ENCODE data around the gene PLD4. TPM values are rescaled to one million over a fixed set of nuclear protein-coding genes. Genes with fewer than 3 reads are reported as not detected.

Gene PLD4
- total RNA-seq, 1 experiment from 2014 or later, result 0.07 TPM

DNA sequence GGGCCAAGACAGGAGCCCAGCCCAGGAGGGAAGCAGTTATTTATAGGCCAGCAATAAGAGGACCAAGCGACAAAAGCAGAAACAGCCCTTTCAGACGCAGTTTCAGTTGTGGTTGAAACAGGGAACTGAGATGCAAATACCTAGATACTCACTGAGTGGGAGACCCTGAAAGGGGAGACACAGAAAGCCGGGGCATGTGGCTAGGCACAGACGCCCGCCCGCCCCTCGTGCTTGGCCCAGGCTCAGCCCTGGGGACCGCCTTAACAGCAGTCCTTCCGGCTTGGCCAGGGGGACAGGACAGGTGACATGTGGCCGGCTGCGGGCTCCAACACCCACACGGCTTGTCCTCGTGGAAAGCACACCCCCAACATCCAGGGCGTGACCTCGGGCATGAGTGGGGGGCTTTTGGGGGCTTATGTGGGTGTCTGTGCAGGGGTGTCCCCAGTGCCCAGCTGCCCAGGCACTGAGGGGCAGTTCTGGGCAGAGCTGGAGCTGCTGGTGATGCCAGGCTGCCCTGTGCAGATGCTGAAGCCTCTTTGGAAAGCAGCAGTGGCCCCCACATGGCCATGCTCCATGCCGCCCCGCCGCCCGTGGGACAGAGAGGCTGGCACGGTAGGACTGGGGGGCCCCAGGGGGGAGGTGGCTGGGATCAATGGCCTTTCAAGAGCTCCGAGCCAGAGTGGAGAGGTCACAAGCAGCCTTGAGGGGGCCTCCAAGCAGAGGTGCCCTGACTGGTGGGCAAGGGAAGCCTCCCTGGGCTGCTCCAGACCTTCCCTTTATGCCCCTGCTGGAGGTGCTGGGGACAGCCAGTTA lies 2.1 kb downstream of the PLD4 start:
- ChIA-PET CTCF (interaction anchor here (1.1 to 1.7 kb wide), 4 partner anchors 30 to 119 kb away, joined by 3 to 5 read pairs (median 4); no protein-coding TSS in a partner anchor), POLR2A (no interaction called here)
- Mint-ChIP-seq H3K9me3 (peaks cover 5% of the 10 kb centered on the region), H3K4me1 (no peaks in the 10 kb centered on the region), H3K4me3 (no peak overlapping the region), H3K36me3 (no peaks in the 10 kb centered on the region), H3K27me3 (ENCODE audit: low read depth) (peaks cover 21% of the 10 kb centered on the region), H3K27ac (no peak overlapping the region)
- DNase-seq (ENCODE audit: low spot score) (peak; percentile 13), ATAC-seq (peak; percentile 38; the same call in 1 of the 2 replicates)
- TF ChIP-seq ZNF219 (CRISPR knock-in tag; IDR thresholded peaks at IDR 0.05; ENCODE audit: borderline replicate concordance), result no peak
- no peak for TF ChIP-seq CDX4 (CRISPR knock-in tag; IDR thresholded peaks at IDR 0.05; ENCODE audit: borderline replicate concordance)
- TF ChIP-seq ATF3 (CRISPR knock-in tag; conservative IDR thresholded peaks at IDR 0.05), result no peak
- no peak for TF ChIP-seq ZNF263 (CRISPR knock-in tag; IDR thresholded peaks at IDR 0.05; ENCODE audit: low read depth)
- no peak for TF ChIP-seq MXD4 (CRISPR knock-in tag; IDR thresholded peaks at IDR 0.05; ENCODE audit: borderline replicate concordance)
- no peak for TF ChIP-seq SMAD3 (CRISPR knock-in tag; IDR thresholded peaks at IDR 0.05; ENCODE audit: borderline replicate concordance)
- no peak for TF ChIP-seq HMGXB4 (CRISPR knock-in tag; IDR thresholded peaks at IDR 0.05)
- TF ChIP-seq ZNF121 (CRISPR knock-in tag; IDR thresholded peaks at IDR 0.05), result no peak
- TF ChIP-seq FOXJ3 (CRISPR knock-in tag; IDR thresholded peaks at IDR 0.05; ENCODE audit: borderline replicate concordance), result no peak
- no peak for TF ChIP-seq NFE2L1 (CRISPR knock-in tag; IDR thresholded peaks at IDR 0.05)
- no peak for TF ChIP-seq AR (CRISPR knock-in tag; IDR thresholded peaks at IDR 0.05)
- TF ChIP-seq GTF2I (CRISPR knock-in tag; conservative IDR thresholded peaks at IDR 0.05), result no peak
- TF ChIP-seq, protein P1, sequence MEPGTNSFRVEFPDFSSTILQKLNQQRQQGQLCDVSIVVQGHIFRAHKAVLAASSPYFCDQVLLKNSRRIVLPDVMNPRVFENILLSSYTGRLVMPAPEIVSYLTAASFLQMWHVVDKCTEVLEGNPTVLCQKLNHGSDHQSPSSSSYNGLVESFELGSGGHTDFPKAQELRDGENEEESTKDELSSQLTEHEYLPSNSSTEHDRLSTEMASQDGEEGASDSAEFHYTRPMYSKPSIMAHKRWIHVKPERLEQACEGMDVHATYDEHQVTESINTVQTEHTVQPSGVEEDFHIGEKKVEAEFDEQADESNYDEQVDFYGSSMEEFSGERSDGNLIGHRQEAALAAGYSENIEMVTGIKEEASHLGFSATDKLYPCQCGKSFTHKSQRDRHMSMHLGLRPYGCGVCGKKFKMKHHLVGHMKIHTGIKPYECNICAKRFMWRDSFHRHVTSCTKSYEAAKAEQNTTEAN (CRISPR knock-in tag; IDR thresholded peaks at IDR 0.05), result no peak
- TF ChIP-seq, protein P2, sequence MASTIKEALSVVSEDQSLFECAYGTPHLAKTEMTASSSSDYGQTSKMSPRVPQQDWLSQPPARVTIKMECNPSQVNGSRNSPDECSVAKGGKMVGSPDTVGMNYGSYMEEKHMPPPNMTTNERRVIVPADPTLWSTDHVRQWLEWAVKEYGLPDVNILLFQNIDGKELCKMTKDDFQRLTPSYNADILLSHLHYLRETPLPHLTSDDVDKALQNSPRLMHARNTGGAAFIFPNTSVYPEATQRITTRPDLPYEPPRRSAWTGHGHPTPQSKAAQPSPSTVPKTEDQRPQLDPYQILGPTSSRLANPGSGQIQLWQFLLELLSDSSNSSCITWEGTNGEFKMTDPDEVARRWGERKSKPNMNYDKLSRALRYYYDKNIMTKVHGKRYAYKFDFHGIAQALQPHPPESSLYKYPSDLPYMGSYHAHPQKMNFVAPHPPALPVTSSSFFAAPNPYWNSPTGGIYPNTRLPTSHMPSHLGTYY (CRISPR knock-in tag; IDR thresholded peaks at IDR 0.05), result no peak
- TF ChIP-seq, protein P3, sequence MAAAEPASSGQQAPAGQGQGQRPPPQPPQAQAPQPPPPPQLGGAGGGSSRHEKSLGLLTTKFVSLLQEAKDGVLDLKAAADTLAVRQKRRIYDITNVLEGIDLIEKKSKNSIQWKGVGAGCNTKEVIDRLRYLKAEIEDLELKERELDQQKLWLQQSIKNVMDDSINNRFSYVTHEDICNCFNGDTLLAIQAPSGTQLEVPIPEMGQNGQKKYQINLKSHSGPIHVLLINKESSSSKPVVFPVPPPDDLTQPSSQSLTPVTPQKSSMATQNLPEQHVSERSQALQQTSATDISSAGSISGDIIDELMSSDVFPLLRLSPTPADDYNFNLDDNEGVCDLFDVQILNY (CRISPR knock-in tag; IDR thresholded peaks at IDR 0.05), result no peak
- TF ChIP-seq ZNF416 (CRISPR knock-in tag; IDR thresholded peaks at IDR 0.05), result no peak
- TF ChIP-seq SP1 (CRISPR knock-in tag; conservative IDR thresholded peaks at IDR 0.05), result no peak
- no peak for TF ChIP-seq TEAD1 (CRISPR knock-in tag; IDR thresholded peaks at IDR 0.05)
- no peak for TF ChIP-seq FOXK1 (CRISPR knock-in tag; IDR thresholded peaks at IDR 0.05)
- TF ChIP-seq HMGA2 (CRISPR knock-in tag; IDR thresholded peaks at IDR 0.05), result no peak

Measured in WTC11 (cell line).